NCI-H2196 (cell line): ENCODE measurements around the gene TMEM170B.
"Not testable (repeated sequence)": the region's sequence is repeated elsewhere in the genome, so short reads cannot be mapped to it uniquely, and the experiment has no call there.

Source experiments
- DNase-seq: peaks from one replicate; lab custom pipeline; 2025; ENCODE audit not compliant: unreplicated experiment; lab: John Stamatoyannopoulos, UW

TMEM170B gene

DNA sequence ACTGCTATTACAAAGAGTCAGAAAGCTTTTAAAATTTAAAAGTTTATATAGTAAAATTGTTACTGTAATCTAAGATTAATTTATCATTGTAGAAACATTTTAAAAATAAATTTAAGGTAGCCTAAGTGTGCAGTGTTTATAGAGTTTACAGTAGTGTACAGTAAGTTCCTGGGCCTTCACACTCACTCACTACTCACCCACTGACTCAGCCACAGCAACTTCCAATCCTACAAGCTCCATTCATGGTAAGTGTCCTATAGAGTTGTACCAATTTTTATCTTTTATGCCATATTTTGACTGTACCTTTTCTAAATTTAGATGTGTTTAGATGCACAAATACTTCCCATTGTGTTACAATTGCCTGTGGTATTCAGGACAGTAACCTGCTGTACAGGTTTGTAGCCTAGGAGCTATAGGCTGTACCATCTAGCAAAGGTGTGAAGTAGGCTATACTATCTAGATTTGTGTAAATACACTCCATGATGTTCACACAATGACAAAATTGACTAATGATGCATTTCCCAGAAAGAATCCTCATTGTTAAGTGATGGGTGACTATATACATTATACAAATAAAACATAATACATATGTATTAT is 10.2 kb upstream of the TMEM170B start:
- no peak for DNase-seq

- DNase-seq = no peak
Observed at GRCh38 chr6:11528996-11529395, 8.6 kb upstream of the TMEM170B start.

DNA sequence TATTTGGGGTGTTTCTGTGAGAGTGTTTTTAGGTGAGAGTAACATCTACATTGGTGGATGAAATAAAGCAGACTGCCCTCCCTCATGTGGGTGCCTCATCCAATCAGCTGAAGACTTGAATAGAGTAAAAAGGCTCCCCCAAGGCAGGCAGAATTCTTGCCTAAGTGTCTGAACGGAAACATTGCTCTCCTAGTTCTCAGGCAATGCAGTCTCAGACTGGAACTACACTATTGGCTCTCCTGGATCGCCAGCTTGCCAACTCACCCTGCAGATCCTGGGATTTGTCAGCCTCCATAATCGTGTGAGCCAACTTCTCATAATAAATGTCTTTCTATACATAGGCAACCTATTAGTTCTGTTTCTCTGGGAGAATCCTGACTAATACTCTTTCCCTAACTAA is 5.5 kb upstream of the TMEM170B start:
- DNase-seq = no peak

DNA sequence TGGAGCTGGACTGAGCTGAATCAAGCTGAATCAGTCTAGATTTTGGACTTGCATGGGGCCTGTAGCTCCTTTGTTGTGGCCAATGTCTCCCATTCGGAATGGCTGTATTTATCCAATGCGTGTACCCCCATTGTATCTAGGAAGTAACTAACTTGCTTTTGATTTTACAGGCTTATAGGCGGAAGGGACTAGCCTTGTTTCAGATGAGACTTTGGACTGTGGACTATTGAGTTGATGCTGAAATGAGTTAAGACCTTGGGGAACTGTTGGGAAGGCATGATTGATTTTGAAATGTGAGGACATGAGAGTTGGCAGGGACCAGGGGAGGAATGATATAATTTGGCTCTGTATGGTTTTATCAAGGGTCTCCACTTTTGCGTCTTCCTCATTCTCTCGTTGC is 3.0 kb upstream of the TMEM170B start:
- DNase-seq = no peak

DNA sequence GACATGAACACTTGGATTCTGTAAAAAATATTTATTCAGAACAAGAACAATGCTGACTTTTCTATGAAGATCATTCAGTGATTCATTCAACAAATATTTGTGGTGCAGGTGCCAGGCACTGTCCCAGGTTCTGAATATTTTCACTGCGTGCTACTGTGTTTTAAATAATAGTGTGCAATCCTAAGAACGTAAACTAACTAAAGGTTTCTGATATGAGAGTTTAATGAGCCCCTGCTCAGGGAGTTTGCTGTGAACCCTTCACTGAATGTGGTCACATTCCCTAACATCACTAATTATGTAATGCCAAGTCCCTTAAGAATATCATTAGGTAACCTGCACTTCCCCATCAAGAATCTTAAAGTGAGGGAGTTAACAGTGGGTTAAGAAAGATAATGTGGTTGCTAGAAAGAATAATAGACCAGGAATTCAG is 1.7 kb upstream of the TMEM170B start:
- no peak for DNase-seq

GRCh38 chr6:11536795-11537194 is 754 bp upstream of the TMEM170B start:
- no peak for DNase-seq

GRCh38 chr6:11538052-11538818 is 686 bp downstream of the TMEM170B start:
- peak; percentile 5 for DNase-seq

GRCh38 chr6:11538819-11539468 is 1.4 kb downstream of the TMEM170B start:
- no peak for DNase-seq

DNA sequence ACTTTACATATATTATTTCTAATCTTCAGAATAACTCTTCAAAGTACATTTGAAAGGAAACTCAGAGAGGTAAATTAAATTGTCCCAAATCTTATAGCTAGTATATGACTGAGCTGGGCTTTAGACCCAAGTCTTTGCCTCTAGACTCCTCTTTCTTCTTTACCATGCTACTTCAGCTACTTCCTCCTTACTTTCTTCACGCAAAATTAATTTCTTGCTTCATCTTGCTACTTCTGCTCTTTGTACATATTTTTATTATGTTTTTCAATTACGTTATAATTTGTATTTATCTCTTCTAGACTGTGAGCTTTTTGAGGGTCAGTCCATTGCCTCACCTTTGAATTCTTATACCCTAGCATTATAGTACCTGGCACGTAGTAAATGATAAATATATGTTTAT is 5.3 kb downstream of the TMEM170B start:
- DNase-seq = no peak

GRCh38 chr6:11543919-11544518 is 6.5 kb downstream of the TMEM170B start:
- no peak for DNase-seq

DNA sequence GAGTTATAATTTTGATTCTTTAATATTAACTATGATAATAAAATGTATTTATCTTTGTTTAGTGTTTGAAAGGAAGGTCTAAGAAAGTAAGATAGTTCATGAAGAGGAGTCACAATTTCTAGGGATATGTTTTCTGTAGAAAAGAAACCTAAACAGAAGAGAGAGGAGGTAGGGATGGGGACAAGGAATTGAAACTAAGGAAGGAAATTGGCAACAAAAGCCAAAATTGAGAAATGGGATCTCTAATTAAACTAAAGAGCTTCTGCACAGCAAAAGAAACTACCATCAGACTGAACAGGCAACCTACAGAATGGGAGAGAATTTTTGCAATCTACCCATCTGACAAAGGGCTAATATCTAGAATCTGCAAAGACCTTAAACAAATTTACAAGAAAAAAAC is 10.3 kb downstream of the TMEM170B start:
- not testable (repeated sequence) for DNase-seq

- DNase-seq = not testable (repeated sequence)
Observed at GRCh38 chr6:11548578-11548977, 11.0 kb downstream of the TMEM170B start.

DNA sequence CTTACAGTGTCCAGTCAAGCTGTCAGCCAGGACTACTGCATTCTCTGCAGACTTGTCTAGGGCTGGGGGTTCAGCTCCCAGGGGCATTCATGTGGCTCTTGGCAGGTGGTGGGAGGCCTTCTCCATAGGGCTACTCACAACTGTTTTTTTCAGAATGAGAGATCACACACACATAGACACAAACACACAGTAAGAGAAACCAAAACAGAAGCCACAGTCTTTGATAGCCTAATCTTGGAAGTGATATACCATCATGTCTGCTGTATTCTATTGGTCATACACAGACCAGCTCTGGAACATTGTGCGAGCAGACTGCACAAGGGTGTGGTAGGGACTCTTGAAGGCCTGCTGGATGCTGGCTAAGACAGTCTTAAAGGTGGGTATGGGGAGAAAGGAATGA is 13.5 kb downstream of the TMEM170B start:
- no peak for DNase-seq

DNA sequence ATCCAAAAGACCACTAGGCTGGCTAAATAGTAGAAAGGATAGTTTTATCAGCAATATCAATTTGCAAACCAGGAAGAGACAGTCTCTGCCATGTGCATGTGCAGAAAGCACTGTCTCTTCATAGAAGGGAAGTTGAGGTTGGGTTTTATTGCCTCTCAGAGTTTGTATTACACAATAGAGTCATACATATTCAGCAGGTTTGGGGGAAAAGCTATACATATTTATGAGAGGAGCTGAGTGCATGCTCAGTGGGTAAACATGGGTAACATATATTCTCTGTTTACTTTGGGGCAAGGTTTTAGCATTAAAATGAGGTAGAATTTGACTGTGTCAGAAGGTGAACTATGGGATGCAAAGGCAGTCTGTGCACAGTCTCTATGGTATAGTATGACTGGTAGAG is 14.9 kb downstream of the TMEM170B start:
- DNase-seq = no peak

GRCh38 chr6:11553824-11554223 is 16.3 kb downstream of the TMEM170B start:
- DNase-seq = no peak

GRCh38 chr6:11556309-11556708 is 18.8 kb downstream of the TMEM170B start:
- no peak for DNase-seq

DNA sequence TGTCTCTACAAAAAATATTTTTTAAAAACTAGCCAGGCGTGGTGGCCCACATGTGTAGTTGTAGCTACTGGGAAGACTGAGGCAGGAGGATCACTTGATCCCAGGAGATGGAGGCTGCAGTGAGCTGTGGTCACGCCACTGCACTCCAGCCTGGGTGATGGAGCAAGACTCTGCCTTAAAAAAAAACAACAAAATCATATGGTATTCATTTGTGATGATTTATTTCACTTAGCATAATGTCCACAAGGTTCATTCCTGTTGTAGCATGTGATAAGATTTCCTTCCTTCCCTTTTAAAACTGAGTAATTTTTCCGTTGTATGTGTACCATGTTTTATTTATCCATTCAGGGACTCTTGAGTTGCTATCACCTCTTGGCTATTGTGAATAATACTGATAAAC is 26.2 kb downstream of the TMEM170B start:
- no peak for DNase-seq

- no peak for DNase-seq
Observed at GRCh38 chr6:11566609-11567008, 29.1 kb downstream of the TMEM170B start.

DNA sequence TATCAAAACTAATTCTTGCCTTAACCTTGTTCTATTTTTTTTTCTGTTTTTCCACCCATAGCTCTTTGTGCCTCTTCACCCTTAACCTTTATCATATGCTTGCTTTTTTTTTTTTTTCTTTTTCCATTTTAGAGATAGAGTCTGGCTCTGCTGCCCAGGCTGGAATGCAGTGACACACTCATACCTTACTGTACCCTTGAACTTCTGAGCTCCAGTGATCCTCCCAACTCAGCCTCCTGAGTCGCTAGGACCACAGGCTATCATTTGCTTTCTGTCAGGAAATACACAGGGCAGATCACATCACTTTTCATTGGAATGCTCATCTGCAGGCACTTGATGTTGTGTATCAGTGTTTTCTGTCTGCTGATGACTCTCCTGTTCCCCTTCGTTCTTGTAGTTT is 33.5 kb downstream of the TMEM170B start:
- DNase-seq = no peak

GRCh38 chr6:11575408-11576033 is 38.0 kb downstream of the TMEM170B start:
- peak; percentile 60 for DNase-seq

DNA sequence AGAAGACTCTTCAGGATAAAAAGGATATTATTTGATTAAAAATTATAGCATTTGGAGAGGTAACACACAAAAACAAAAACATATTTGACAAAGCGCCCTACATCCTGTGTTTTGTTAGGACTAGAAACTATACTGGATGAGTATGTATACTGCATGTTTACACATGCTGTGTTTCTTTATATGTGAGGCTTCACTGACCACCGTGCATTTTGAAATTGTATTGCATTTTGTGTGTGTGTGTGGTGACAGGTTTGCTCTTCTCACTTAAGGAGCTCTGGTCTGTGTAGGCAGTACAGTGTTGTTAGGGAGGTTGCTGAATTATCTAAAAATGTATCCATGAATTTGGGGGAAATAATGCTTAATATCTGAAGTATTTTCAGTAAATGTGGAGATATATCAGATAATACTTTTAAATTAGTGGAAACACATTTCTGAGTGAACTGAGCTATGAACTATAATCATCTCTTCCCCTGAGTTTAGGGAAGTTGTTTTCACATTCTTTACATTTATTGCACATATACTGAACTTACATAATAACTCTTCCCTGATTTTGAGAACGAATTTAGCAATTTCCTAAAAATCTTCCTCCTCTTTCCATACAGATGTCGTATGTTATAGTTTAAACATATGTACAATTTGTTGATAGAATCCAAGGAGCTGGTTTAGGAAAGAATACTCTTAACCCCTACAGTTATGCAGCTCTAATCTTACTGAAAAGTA is 43.3 kb downstream of the TMEM170B start:
- no peak for DNase-seq
